Embryonic facial prominence (tissue), 1 donor: Measurements from ENCODE around the gene SCUBE3.

Experiments
- DNase-seq: peaks from one replicate; pipeline ENCODE4 v3.0.0-alpha.2; 2016; ENCODE audit errors: extremely low spot score

SCUBE3 gene

DNA sequence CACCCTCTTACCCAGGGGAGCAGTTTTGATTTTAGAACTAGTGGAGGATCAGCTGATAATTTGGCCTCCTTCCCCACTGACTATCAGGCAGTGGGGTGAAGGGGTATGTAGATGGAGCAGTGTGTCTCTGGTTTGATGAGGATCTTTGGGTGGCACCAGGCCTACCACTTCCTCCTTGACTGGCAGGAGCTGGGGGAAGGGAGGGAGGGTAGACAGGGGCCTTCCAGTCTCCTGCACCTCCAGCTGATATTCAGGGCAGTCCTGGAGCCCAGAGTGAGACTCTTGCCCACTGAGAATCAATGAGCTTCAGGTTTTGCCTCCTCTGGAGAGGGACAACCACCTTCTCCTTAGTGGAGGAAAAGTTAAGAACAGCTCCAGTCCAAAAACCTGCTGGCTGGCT is 87.1 kb downstream of the SCUBE3 start:
- DNase-seq, result no peak
